ENCODE measurements around the gene LRIT2.

GRCh38 chr10:84201244-84201606 lies 24.1 kb downstream of the LRIT2 start:
- TF ChIP-seq CTCF (IDR thresholded peaks at IDR 0.05 in 4 of 5, conservative IDR thresholded peaks at IDR 0.05 in 1 of 5) (no peak), POLR2A (IDR thresholded peaks at IDR 0.05) (no peak)
